ENCODE data around the gene TMUB2.

The TMUB2 gene

GRCh38 chr17:44211281-44212265 lies 24.8 kb downstream of the TMUB2 start:
- H3K4me3 ChIP-seq (ENCODE audit: low read length), result no peak overlapping the region
- DNase-seq (ENCODE audit: low read depth), result no peak
- TF ChIP-seq, protein P1, sequence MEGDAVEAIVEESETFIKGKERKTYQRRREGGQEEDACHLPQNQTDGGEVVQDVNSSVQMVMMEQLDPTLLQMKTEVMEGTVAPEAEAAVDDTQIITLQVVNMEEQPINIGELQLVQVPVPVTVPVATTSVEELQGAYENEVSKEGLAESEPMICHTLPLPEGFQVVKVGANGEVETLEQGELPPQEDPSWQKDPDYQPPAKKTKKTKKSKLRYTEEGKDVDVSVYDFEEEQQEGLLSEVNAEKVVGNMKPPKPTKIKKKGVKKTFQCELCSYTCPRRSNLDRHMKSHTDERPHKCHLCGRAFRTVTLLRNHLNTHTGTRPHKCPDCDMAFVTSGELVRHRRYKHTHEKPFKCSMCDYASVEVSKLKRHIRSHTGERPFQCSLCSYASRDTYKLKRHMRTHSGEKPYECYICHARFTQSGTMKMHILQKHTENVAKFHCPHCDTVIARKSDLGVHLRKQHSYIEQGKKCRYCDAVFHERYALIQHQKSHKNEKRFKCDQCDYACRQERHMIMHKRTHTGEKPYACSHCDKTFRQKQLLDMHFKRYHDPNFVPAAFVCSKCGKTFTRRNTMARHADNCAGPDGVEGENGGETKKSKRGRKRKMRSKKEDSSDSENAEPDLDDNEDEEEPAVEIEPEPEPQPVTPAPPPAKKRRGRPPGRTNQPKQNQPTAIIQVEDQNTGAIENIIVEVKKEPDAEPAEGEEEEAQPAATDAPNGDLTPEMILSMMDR (conservative IDR thresholded peaks at IDR 0.05; ENCODE audit: low read depth, low read length), result no peak

DNA sequence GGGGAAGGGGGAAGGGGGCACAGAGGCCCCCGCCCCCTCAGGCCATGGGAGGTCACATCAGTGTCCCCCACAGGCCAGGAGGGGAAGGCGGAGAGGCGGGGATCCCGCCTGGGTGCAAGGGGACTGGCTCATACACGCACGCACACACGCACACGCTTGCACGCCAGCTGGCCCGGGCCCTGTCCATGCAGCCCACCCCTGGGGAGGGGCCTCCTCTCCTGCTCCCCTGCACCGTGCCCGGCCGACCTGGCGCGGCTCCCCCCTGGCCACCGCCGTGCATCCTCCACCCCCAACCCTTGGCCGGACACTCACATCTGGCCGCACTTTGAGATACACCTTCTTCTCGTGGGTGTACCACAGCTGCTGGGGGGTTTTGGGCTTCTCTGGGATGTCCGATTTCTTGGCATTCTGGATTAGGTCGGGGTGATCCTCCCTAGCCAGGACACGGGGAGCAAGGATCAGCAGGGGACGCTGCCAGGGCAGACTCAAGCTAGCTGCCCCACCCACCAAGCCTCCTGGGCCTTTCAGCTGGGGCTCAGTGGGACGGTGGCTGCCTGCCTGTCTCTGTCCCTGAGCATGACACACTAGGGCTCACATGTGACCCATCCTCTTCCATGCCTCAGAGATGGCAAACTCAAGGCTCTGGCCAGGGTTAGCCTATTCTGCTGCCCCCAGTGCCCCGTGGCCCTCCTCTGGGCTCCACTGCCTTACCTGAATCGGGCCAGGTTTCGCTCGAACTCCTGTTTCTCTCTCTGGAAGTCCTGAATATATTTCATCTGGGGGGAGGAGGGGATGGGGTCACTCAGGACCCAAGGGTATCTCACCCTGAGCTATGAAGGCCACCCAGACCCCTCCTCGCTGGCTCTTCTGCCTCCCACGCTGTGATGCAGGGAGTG lies 26.0 kb downstream of the TMUB2 start:
- H3K4me3 ChIP-seq (ENCODE audit: low read length), result no peak overlapping the region
- DNase-seq (ENCODE audit: low read depth), result no peak
- TF ChIP-seq, protein P1 (conservative IDR thresholded peaks at IDR 0.05; ENCODE audit: low read depth, low read length), result no peak

DNA sequence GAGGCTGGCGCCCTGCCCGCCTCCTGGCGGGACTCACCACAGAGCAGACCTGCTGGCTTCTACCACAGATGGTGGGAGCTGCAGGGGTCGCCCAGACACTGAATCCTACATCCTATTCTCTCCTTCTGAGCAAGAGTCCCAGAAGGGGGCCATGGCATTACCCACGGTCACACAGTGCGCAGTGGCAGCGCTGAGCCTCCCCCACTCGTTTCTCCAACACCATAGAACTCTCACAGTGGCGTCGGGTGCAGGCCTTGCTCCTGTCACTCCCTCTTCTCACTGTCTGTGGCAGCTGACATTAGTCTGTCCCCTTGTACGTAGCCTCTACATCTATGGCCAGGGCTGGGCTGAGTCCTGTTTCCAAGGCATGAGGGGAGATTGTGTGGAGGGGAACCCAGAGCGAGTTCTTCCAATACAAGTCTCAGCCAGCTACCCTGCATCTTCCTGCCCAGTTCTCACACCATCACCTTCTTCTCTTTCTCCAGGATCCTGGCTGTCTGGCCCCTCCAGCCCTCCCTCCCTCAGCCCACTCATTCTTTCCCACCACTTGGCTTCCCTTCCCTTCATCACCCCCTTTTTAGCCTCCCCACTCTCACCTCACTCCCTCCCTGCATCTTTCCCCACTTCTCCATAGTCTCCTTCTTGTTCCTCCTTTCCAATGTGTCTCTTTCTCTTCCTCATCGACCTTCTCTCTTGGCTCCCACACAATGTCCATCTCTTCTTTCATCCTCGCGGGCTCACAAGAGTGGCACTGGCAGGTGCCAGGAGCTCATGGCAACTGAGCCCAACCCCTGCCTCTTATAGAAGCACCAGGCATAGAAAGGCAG lies 26.8 kb downstream of the TMUB2 start:
- TF ChIP-seq, protein P1 (conservative IDR thresholded peaks at IDR 0.05; ENCODE audit: low read depth, low read length), result no peak
- no peak for DNase-seq (ENCODE audit: low read depth)
- no peak overlapping the region for H3K4me3 ChIP-seq (ENCODE audit: low read length)

GRCh38 chr17:44214230-44214494 lies 27.4 kb downstream of the TMUB2 start:
- no peak overlapping the region for H3K4me3 ChIP-seq (ENCODE audit: low read length)
- TF ChIP-seq, protein P1 (conservative IDR thresholded peaks at IDR 0.05; ENCODE audit: low read depth, low read length), result no peak

DNA sequence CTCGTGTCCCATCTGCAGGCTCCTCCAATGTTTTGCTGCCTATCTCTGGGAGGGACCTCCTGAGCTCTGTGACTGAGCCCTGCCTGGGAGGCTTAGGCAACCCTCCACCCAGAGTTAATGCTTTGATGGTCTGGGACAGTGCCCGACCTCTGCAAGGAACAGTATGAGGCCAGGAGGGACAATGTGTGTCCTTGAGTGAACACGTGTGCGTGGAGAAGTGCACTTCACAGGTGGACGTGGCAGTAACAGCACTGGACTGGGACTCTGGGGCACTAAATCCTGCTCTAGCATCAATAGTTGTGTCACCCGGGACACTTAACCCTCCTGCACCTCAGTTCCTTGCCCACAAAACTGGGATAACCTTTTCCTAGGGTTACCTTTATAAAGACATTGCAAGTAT lies 28.1 kb downstream of the TMUB2 start:
- TF ChIP-seq, protein P1 (conservative IDR thresholded peaks at IDR 0.05; ENCODE audit: low read depth, low read length), result no peak
- no peak for DNase-seq (ENCODE audit: low read depth)
- no peak overlapping the region for H3K4me3 ChIP-seq (ENCODE audit: low read length)

More at GRCh38 chr17:44214230-44214494, 27.4 kb downstream of the TMUB2 start:
- no peak for DNase-seq (ENCODE audit: low read depth)

- no peak overlapping the region for H3K4me3 ChIP-seq (ENCODE audit: low read length)
- DNase-seq (ENCODE audit: low read depth), result no peak
- TF ChIP-seq, protein P1 (conservative IDR thresholded peaks at IDR 0.05; ENCODE audit: low read depth, low read length), result no peak
Measured at GRCh38 chr17:44216173-44216572, 29.4 kb downstream of the TMUB2 start.

Data from retinal pigment epithelial cell (primary cell).